ENCODE measurements around the gene ELK4.
A peak's percentile ranks its signal among the peaks of the same experiment; 100 is the strongest.

The ELK4 gene, protein sequence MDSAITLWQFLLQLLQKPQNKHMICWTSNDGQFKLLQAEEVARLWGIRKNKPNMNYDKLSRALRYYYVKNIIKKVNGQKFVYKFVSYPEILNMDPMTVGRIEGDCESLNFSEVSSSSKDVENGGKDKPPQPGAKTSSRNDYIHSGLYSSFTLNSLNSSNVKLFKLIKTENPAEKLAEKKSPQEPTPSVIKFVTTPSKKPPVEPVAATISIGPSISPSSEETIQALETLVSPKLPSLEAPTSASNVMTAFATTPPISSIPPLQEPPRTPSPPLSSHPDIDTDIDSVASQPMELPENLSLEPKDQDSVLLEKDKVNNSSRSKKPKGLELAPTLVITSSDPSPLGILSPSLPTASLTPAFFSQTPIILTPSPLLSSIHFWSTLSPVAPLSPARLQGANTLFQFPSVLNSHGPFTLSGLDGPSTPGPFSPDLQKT

GRCh38 chr1:205631768-205632668 lies at the start of gene ELK4:
Gene ELK4, minus strand, starts transcription at chr1:205632011. Its CDS starts 8,129 bp downstream, at chr1:205623882.
- DNase-seq (ENCODE audit: low spot score), result peak; percentile 98

- DNase-seq (ENCODE audit: low spot score), result no peak
Measured at GRCh38 chr1:205681364-205681763, 49.6 kb upstream of the ELK4 start.

GRCh38 chr1:205680073-205680851 lies 48.5 kb upstream of the ELK4 start, which contains the start of gene SLC45A3:
Gene SLC45A3, minus strand, starts transcription at chr1:205680509. Its CDS starts 15,853 bp downstream, at chr1:205664656.
- no peak for DNase-seq (ENCODE audit: low spot score)

DNA sequence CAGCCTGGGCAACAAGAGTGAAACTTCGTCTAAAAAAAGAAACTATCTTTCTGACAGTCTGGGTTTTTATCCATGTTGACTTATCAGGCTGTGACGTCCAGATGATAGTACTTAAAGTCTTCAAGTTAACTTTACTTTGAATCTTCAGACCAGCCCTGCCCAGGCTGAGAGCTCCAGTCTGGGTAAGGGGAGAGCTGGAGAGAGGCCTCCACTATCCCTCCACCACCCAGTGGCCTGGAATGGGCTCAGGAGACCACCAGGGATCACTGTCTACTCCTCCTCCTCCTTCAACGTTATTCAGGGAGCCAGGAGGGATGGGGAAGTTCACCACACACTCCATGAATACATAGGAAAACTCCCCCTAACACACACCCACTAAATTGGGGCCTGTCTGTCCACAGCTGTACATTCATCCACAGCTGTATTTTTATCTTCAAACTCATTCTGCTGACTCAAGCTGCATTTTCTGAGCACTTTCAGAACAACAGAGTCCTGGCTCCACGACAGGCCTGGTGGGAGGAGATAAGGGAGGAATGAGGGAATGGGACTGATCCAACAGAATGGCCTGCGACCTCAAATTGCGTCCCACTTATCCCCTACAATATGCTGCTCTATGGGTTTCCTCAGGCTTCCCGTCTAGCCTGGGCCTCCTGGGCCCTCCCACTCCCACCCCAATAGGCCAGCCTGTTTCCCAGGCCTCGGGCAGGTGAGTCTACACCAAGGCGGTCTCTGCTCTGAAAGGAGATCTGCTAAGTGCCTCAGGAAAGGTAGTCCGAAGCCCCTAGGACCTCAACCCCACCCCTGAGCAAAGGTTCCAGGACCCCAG lies 46.7 kb upstream of the ELK4 start:
- no peak for DNase-seq (ENCODE audit: low spot score)

DNA sequence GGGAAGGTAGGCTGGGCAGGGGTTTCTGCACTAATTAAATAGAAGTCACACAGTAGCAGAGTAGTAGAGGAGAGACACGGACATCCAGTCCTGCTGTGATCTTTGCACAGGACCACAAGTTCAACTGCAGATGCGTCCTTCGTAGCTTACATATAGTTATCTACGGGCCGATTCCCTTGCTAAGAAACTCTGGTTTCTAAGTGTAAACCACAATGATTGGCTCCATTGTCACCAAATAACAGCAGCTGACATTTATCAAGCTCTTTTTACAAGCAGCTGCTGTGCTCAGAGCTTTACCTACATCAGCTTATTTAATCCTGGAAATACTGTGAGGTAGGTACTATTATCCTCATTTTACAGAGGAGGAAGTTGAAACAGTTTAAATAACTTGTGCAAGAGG lies 45.4 kb upstream of the ELK4 start:
- DNase-seq (ENCODE audit: low spot score), result no peak

- peak; percentile 94 for DNase-seq (ENCODE audit: low spot score)
Measured at GRCh38 chr1:205676597-205676996, 44.8 kb upstream of the ELK4 start.

DNA sequence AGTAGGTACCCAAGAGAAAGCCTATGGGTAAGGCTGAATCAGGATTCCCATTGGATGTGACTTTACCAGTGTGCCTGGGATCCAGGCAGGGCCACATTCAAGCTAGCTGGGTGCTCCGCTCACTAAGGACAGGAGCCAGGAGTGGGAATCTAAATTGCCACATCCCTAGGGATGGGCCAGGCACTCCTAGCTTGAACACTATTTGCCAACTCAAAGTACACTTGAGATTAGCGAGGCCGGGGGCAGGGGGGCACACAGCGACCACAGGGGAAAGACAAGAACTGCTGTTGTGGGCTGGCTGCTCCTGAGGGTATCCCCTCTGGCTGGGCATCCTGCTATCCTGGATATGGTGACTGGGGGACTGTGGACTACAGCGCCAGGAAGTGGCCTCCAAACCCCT lies 44.2 kb upstream of the ELK4 start:
- no peak for DNase-seq (ENCODE audit: low spot score)

- no peak for DNase-seq (ENCODE audit: low spot score)
Measured at GRCh38 chr1:205675247-205675646, 43.4 kb upstream of the ELK4 start.

- no peak for DNase-seq (ENCODE audit: low spot score)
Measured at GRCh38 chr1:205672970-205673369, 41.2 kb upstream of the ELK4 start.

- DNase-seq (ENCODE audit: low spot score), result no peak
Measured at GRCh38 chr1:205672395-205672889, 40.6 kb upstream of the ELK4 start.

DNA sequence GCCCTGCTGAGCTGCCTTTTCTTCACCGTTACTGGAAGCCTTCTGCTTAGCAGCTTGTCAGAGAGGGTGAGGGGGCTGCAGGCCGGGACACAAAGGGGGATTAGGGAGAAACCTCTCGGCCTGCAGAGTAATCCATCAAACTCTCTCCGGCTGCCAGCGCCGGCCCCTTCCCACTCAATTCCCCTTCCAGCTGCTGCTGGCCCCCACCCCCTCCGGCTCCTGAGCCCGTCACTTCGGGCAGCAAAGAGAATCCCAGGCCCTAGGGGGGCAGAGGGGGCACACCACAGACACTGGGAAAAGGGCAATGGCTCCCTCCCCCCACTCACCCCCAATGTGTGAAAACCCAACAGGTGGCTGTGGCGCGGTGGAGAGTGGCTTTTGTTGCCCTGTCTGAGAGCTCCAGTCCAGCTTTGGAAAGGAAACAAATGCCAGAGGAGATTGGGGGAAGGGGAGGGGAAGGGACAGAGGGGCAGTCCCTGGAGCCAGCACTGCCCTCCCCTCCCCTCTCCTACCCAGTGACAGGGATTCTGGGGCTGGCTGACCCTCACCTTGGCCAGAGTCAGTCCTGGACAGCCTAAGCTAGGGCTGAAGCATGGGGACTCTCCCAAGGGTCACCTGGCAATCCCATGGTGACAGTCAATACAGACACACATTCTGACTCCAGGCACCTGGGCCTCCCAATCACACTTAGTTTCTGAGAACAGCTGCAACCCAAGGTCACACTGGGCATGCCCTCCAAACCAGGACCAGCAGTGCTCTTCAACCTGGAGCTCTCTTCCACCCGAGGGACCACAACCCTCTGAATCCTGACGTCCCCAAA lies 39.0 kb upstream of the ELK4 start:
- no peak for DNase-seq (ENCODE audit: low spot score)

GRCh38 chr1:205670150-205670446 lies 38.3 kb upstream of the ELK4 start:
- DNase-seq (ENCODE audit: low spot score), result no peak

- no peak for DNase-seq (ENCODE audit: low spot score)
Measured at GRCh38 chr1:205669341-205670149, 37.7 kb upstream of the ELK4 start.

GRCh38 chr1:205668951-205669340 lies 37.1 kb upstream of the ELK4 start:
- no peak for DNase-seq (ENCODE audit: low spot score)

- DNase-seq (ENCODE audit: low spot score), result no peak
Measured at GRCh38 chr1:205667909-205668643, 36.3 kb upstream of the ELK4 start.

DNA sequence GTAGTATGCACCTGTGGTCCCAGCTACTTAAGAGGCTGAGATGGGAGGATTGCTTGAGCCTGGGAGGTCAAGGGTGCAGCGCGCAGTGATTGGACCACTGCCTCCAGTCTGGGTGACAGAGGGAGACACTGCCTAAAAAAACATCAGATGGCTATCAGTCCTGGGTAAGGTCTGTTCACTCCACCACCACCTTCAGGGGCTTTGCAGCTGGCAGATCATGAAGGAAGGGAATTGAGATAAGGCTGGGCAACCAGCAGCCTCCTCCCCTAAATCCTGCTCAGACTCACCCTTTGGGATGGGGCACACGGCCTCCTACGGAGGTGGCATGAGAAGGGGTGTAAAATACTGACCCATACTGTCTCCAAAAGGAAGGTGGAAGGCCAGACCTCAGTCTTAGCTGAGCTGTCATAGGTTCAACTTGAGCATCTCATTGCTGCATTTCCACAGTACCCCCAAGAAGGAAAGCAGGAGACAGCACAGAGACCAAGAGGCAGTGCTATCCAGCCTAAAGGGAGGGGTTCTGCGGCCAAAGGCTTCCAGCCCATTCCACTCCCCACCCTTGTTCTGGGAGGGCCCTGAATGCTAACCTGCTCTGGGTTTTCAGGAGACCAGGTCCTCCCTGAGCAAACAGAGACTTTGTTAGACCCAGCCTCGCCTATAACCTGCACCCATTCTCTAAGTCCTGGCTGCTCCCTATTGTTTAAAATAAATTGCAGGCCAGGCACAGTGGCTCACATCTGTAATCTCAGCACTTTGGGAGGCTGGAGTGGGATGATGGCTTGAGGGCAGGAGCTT lies 34.8 kb upstream of the ELK4 start:
- DNase-seq (ENCODE audit: low spot score), result no peak

GRCh38 chr1:205665201-205666045 lies 33.6 kb upstream of the ELK4 start:
- no peak for DNase-seq (ENCODE audit: low spot score)

Data from Ammon's horn (tissue), 1 donor.